ENCODE measurements around the gene TBC1D22A. TPM values are rescaled to one million over a fixed set of nuclear protein-coding genes. Genes with fewer than 3 reads are reported as not detected.

TBC1D22A gene
- polyA plus RNA-seq, 4 donors = 17.7 to 26.4 (median 21.0) TPM

GRCh38 chr22:46858181-46858771 lies 95.8 kb downstream of the TBC1D22A start:
- no peaks in the 10 kb centered on the region for H3K27me3 ChIP-seq (ENCODE audit: control insufficient read depth in 3 of 3, insufficient read depth in 3 of 3, low read length in 3 of 3)
- peaks cover 0 to 5% (median 0%) of the 10 kb centered on the region in 3 donors for H3K4me1 ChIP-seq (ENCODE audit: control insufficient read depth in 3 of 3, insufficient read depth in 2 of 3, low read depth in 1 of 3, low read length in 2 of 3)
- H3K9me3 ChIP-seq (ENCODE audit: control insufficient read depth in 2 of 2, insufficient read depth in 1 of 2, low read depth in 1 of 2, low read length in 1 of 2) = peaks cover 0 to 9% of the 10 kb centered on the region in 2 donors
- H3K27ac ChIP-seq (ENCODE audit: low read depth in 1 of 3, low read length in 2 of 3) = no peak overlapping the region
- WGBS, 3 donors = 96 to 98% (median 97%) methylated on average over 23 of the region's 23 CpGs
- no peak for FAIRE-seq
- no peak overlapping the region for H3K4me3 ChIP-seq (ENCODE audit: low read depth in 1 of 3, low read length in 3 of 3)
- DNase-seq = no peak
- peaks cover 0 to 13% (median 0%) of the 10 kb centered on the region in 3 donors for H3K36me3 ChIP-seq (ENCODE audit: control insufficient read depth in 3 of 3, insufficient read depth in 2 of 3, low read depth in 1 of 3, low read length in 3 of 3)

GRCh38 chr22:46860562-46860961 lies 98.1 kb downstream of the TBC1D22A start:
- FAIRE-seq (no peak), DNase-seq (no peak)
- no peak overlapping the region for H3K27ac ChIP-seq (ENCODE audit: low read depth in 1 of 3, low read length in 2 of 3)
- no peaks in the 10 kb centered on the region for H3K27me3 ChIP-seq (ENCODE audit: control insufficient read depth in 3 of 3, insufficient read depth in 3 of 3, low read length in 3 of 3)
- H3K36me3 ChIP-seq (ENCODE audit: control insufficient read depth in 3 of 3, insufficient read depth in 2 of 3, low read depth in 1 of 3, low read length in 3 of 3) = peaks cover 0 to 13% (median 0%) of the 10 kb centered on the region in 3 donors
- H3K4me1 ChIP-seq (ENCODE audit: control insufficient read depth in 3 of 3, insufficient read depth in 2 of 3, low read depth in 1 of 3, low read length in 2 of 3) = peaks cover 0 to 12% (median under 1%) of the 10 kb centered on the region in 3 donors
- H3K4me3 ChIP-seq (ENCODE audit: low read depth in 1 of 3, low read length in 3 of 3) = no peak overlapping the region
- WGBS, 3 donors = 92 to 98% (median 94%) methylated on average over 16 of the region's 16 CpGs
- H3K9me3 ChIP-seq (ENCODE audit: control insufficient read depth in 2 of 2, insufficient read depth in 1 of 2, low read depth in 1 of 2, low read length in 1 of 2) = peaks cover 0 to 11% of the 10 kb centered on the region in 2 donors

GRCh38 chr22:46861468-46862367 lies 99.3 kb downstream of the TBC1D22A start:
- Histone ChIP-seq H3K27me3 (ENCODE audit: control insufficient read depth in 3 of 3, insufficient read depth in 3 of 3, low read length in 3 of 3) (no peaks in the 10 kb centered on the region), H3K36me3 (ENCODE audit: control insufficient read depth in 3 of 3, insufficient read depth in 2 of 3, low read depth in 1 of 3, low read length in 3 of 3) (peaks cover 0 to 10% (median 0%) of the 10 kb centered on the region in 3 donors), H3K4me3 (ENCODE audit: low read depth in 1 of 3, low read length in 3 of 3) (no peak overlapping the region), H3K9me3 (ENCODE audit: control insufficient read depth in 2 of 2, insufficient read depth in 1 of 2, low read depth in 1 of 2, low read length in 1 of 2) (peaks cover 0 to 12% of the 10 kb centered on the region in 2 donors), H3K27ac (ENCODE audit: low read depth in 1 of 3, low read length in 2 of 3) (no peak overlapping the region), H3K4me1 (ENCODE audit: control insufficient read depth in 3 of 3, insufficient read depth in 2 of 3, low read depth in 1 of 3, low read length in 2 of 3) (peaks cover 0 to 12% (median 0%) of the 10 kb centered on the region in 3 donors)
- FAIRE-seq (no peak), DNase-seq (no peak)
- WGBS, 3 donors = 93 to 97% (median 97%) methylated on average over 16 of the region's 16 CpGs

- FAIRE-seq (no peak), DNase-seq (no peak)
- Histone ChIP-seq H3K36me3 (ENCODE audit: control insufficient read depth in 3 of 3, insufficient read depth in 2 of 3, low read depth in 1 of 3, low read length in 3 of 3) (peaks cover 0 to 10% (median 0%) of the 10 kb centered on the region in 3 donors), H3K9me3 (ENCODE audit: control insufficient read depth in 2 of 2, insufficient read depth in 1 of 2, low read depth in 1 of 2, low read length in 1 of 2) (peaks cover 0 to 12% of the 10 kb centered on the region in 2 donors), H3K27ac (ENCODE audit: low read depth in 1 of 3, low read length in 2 of 3) (no peak overlapping the region), H3K27me3 (ENCODE audit: control insufficient read depth in 3 of 3, insufficient read depth in 3 of 3, low read length in 3 of 3) (no peaks in the 10 kb centered on the region), H3K4me1 (ENCODE audit: control insufficient read depth in 3 of 3, insufficient read depth in 2 of 3, low read depth in 1 of 3, low read length in 2 of 3) (peaks cover 0 to 12% (median 0%) of the 10 kb centered on the region in 3 donors), H3K4me3 (ENCODE audit: low read depth in 1 of 3, low read length in 3 of 3) (no peak overlapping the region)
- 94 to 98% (median 95%) methylated on average over 17 of the region's 17 CpGs for WGBS, 3 donors
These were observed 100.2 kb downstream of the TBC1D22A start for GRCh38 chr22:46862418-46863324.

- H3K27ac ChIP-seq (ENCODE audit: low read depth in 1 of 3, low read length in 2 of 3) = peak overlapping the region in 1 of 3 donors; percentile 50
- no peak for DNase-seq
- 63 to 74% (median 64%) methylated on average over 6 of the region's 6 CpGs for WGBS, 3 donors
- peaks cover 0 to 7% of the 10 kb centered on the region in 2 donors for H3K9me3 ChIP-seq (ENCODE audit: control insufficient read depth in 2 of 2, insufficient read depth in 1 of 2, low read depth in 1 of 2, low read length in 1 of 2)
- peaks cover 0 to 12% (median 0%) of the 10 kb centered on the region in 3 donors for H3K4me1 ChIP-seq (ENCODE audit: control insufficient read depth in 3 of 3, insufficient read depth in 2 of 3, low read depth in 1 of 3, low read length in 2 of 3)
- FAIRE-seq = no peak
- no peak overlapping the region for H3K4me3 ChIP-seq (ENCODE audit: low read depth in 1 of 3, low read length in 3 of 3)
- no peaks in the 10 kb centered on the region for H3K27me3 ChIP-seq (ENCODE audit: control insufficient read depth in 3 of 3, insufficient read depth in 3 of 3, low read length in 3 of 3)
- peaks cover 0 to 7% (median 0%) of the 10 kb centered on the region in 3 donors for H3K36me3 ChIP-seq (ENCODE audit: control insufficient read depth in 3 of 3, insufficient read depth in 2 of 3, low read depth in 1 of 3, low read length in 3 of 3)
These were observed 101.3 kb downstream of the TBC1D22A start for GRCh38 chr22:46863794-46864193.

- H3K27ac ChIP-seq (ENCODE audit: low read depth in 1 of 3, low read length in 2 of 3) = peak overlapping the region; percentile 3 to 50 (median 6)
- H3K27me3 ChIP-seq (ENCODE audit: control insufficient read depth in 3 of 3, insufficient read depth in 3 of 3, low read length in 3 of 3) = no peaks in the 10 kb centered on the region
- WGBS, 3 donors = 51 to 82% (median 70%) methylated on average over 10 of the region's 10 CpGs
- peaks cover 0 to 7% (median 0%) of the 10 kb centered on the region in 3 donors for H3K36me3 ChIP-seq (ENCODE audit: control insufficient read depth in 3 of 3, insufficient read depth in 2 of 3, low read depth in 1 of 3, low read length in 3 of 3)
- FAIRE-seq (no peak), DNase-seq (peak; percentile 73 to 76)
- H3K4me1 ChIP-seq (ENCODE audit: control insufficient read depth in 3 of 3, insufficient read depth in 2 of 3, low read depth in 1 of 3, low read length in 2 of 3) = peaks cover 0 to 12% (median 0%) of the 10 kb centered on the region in 3 donors
- H3K4me3 ChIP-seq (ENCODE audit: low read depth in 1 of 3, low read length in 3 of 3) = no peak overlapping the region
- H3K9me3 ChIP-seq (ENCODE audit: control insufficient read depth in 2 of 2, insufficient read depth in 1 of 2, low read depth in 1 of 2, low read length in 1 of 2) = peaks cover 0 to 5% of the 10 kb centered on the region in 2 donors
These were observed 102.0 kb downstream of the TBC1D22A start for GRCh38 chr22:46864314-46865051.

GRCh38 chr22:46865052-46865434 lies 102.6 kb downstream of the TBC1D22A start:
- Histone ChIP-seq H3K27me3 (ENCODE audit: control insufficient read depth in 3 of 3, insufficient read depth in 3 of 3, low read length in 3 of 3) (no peaks in the 10 kb centered on the region), H3K4me3 (ENCODE audit: low read depth in 1 of 3, low read length in 3 of 3) (no peak overlapping the region), H3K4me1 (ENCODE audit: control insufficient read depth in 3 of 3, insufficient read depth in 2 of 3, low read depth in 1 of 3, low read length in 2 of 3) (peaks cover 0 to 12% (median 0%) of the 10 kb centered on the region in 3 donors), H3K36me3 (ENCODE audit: control insufficient read depth in 3 of 3, insufficient read depth in 2 of 3, low read depth in 1 of 3, low read length in 3 of 3) (peaks cover 0 to 7% (median 0%) of the 10 kb centered on the region in 3 donors), H3K27ac (ENCODE audit: low read depth in 1 of 3, low read length in 2 of 3) (peak overlapping the region in 1 of 3 donors; percentile 50), H3K9me3 (ENCODE audit: control insufficient read depth in 2 of 2, insufficient read depth in 1 of 2, low read depth in 1 of 2, low read length in 1 of 2) (peaks cover 0 to 5% of the 10 kb centered on the region in 2 donors)
- 78 to 88% (median 87%) methylated on average over 3 of the region's 3 CpGs for WGBS, 3 donors
- FAIRE-seq (no peak), DNase-seq (no peak)
